Stimulated activated naive CD8-positive, alpha-beta T cell treated with anti-CD3 and anti-CD28 coated beads, Interleukin-15, Interleukin-2, amounts not matched to agents 100 U/mL and 50 U/mL, for 24 hours (primary cell): ENCODE results near the gene SLIT3.

ENCODE experiments used
- ATAC-seq: fragments of 150-1000 bp; cut with Tn5 transposase; one replicate; pipeline ENCODE4 v1.10.0; 2021
- DNase-seq: peaks from one replicate; pipeline ENCODE4 v3.0.0; 2021

The SLIT3 gene

DNA sequence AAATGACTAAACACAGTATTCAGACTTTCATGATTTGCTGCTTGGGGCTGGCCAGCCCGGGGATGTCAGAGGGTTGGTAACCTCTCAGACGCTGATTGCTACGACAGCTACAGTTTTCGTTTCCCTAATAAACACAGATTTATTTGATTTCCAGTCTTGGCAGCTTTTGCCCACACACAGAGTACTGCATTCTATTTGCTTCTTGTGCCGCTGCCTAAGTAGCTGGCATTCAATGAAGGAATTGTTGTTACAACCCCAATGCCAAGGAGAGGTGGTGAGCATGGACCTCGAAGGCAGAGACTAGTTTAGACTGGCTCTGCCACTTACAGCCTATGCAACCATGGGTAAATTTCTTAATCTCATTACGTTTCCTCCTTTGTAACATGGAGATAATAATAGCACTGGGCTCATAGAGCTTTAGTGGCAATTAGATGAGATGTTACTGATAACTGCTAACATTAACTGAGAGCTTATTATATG, 474.7 kb downstream of the SLIT3 start:
- no peak for DNase-seq
- ATAC-seq, result no peak

GRCh38 chr5:168822745-168823281, 478.1 kb downstream of the SLIT3 start:
- DNase-seq (peak; percentile 15), ATAC-seq (peak; percentile 70)

- DNase-seq, result no peak
- ATAC-seq, result peak; percentile 65
These were observed 478.6 kb downstream of the SLIT3 start for GRCh38 chr5:168822248-168822744.

GRCh38 chr5:168820874-168821273, 480.1 kb downstream of the SLIT3 start:
- no peak for DNase-seq
- ATAC-seq, result no peak

DNA sequence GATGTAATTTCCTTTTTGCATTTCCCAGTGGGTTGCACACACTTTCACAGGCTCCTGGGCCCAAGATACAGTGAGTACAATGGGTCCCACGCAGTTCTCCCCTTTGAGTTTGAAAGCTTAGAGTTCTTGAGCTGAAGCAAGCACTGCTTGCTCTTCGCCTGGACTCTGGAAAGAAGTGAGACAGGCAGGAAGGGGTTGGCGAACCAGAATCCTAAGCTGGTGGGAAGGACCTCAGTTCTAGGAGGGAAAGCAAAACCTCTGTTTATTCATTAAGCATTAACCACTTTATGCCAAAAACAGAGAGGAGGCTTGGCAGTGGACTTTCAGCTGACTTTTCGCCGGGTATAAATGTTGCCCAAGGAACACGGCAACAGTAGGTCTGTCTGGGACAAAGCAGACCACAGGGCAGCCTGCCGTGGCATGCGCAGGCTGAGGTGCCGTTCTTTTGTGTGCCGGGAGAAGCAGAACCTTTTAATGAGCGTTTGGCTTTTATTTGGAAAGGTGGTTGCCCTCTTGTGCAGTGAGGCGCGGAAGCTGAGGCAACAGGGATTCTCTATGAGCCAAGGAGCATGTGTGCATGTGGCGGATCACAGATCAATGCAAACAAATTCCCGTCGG, 481.8 kb downstream of the SLIT3 start:
- DNase-seq (no peak), ATAC-seq (no peak)

DNA sequence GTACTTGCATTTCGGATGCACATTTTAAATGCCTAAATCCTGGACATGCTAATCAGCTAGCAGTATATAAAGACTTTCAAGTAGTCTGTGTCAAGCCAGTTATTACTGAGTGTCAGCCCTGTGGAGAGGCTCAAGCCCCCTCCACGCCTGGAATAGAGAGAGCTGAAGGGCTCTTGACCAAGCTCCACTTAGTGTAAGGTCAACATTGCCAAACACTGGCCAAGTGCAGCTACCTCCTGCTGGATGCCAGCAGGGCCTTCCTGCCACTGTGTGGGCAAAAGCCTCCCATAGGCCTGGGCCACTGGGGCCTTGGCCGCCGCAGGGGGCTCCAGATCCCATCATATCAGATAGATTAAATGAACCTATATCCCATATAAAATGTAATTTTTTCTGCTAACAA, 482.4 kb downstream of the SLIT3 start:
- no peak for DNase-seq

GRCh38 chr5:168817591-168817990, 483.3 kb downstream of the SLIT3 start:
- no peak for DNase-seq
- ATAC-seq, result no peak

More for the DNA sequence above, 482.4 kb downstream of the SLIT3 start:
- no peak for ATAC-seq

DNA sequence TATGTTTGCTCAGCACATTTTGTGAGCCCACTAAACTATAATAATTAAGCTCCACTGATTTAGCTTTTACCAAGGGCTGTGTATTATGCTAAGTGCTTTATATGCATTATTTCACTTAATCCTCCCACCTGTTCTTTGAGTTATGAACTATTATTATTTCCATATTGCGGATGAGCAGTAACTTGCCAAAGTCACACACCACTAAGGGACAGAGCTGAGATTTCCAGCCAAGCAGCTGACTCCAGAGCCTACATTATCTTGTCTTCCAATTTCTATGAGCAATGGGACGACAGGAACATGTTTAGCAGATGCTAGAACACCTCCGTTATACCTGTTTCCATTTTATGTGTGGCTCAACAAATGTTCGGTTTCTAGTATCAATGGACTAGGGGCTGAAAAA, 484.3 kb downstream of the SLIT3 start:
- ATAC-seq (no peak), DNase-seq (no peak)

DNA sequence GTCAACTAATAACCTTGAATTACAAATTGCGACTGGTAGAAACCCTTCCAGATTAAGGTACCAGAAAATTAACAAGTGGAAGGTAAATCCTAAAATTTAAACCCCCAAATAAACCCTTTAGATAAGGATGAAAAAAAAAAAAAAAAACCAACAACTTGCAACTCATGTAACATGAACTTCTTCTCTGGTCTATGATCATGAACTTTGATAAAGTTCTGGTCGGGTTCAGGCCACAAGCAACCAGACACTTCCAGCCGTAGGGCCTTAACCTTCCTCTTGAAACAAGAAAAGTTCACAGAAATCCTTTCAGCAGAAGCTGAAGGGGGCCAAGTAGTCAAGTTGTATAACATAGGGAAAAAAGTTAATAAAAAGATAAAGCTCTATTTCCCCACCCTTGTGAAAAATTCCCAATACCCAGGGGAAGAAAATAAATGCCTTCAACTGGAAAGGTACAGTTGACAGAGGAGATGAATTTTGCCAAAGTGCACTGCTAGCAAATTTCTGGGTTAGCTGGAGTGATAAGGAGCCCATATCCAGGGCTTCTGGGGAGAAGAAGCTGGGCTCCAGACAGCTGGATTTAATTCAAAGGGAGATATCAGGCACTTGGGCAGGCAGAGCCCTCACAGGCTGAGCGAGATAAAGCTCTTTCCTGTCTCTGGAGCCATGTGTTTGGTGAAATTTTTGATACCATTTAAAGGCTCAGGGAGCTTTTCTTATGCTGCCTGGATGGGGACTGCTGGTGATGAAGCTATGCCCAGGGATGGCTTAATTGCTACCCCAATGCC, 487.6 kb downstream of the SLIT3 start:
- no peak for ATAC-seq

GRCh38 chr5:168810641-168811040, 490.3 kb downstream of the SLIT3 start:
- ATAC-seq (no peak), DNase-seq (no peak)

More for the DNA sequence above, 487.6 kb downstream of the SLIT3 start:
- no peak for DNase-seq

DNA sequence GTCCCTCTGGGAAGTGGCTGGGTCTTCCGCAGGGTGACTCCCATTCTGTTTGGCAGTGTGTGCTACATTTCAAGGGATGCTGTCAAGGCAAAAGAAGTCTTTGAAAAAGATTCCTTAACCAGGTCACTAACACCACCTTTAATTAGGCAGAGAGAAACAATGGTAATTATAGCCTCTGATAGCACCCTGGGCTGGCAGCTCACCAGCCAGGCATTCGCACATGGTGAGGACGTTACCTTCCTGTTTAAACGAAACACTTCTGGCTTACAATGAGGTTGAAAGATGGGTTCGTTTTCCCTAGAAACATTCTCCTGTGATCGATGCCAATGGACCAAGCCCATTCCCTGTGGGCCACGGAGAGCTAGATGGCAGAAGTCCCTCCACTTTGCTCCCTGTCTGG, 491.7 kb downstream of the SLIT3 start:
- ATAC-seq (no peak), DNase-seq (no peak)

DNA sequence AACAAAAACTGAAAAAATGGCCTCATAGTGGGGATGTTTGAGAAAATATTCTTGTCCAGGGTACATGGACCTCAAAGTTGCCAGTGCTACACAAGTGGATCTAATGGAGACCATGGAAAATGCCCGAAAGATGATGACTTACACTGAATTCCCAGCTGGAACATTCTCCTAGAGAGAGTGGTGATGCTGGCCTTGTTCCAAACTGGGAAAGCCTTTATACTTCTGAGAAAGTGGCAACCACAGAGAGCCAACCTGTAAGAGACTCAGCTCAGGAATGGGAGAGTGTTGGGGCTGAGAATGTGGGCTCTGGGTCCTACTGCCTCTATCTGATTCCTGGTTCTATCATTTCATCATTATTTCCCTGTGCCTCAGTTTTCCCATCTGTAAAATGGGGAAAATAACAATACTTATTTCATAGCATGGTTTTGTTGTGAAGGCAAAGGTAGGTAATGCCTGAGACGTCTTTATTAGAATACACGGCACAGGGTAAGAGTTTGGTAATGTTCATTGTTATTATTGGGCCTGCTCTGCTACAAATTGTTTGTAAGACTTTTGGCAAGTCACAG, 492.8 kb downstream of the SLIT3 start:
- DNase-seq, result no peak
- no peak for ATAC-seq

DNA sequence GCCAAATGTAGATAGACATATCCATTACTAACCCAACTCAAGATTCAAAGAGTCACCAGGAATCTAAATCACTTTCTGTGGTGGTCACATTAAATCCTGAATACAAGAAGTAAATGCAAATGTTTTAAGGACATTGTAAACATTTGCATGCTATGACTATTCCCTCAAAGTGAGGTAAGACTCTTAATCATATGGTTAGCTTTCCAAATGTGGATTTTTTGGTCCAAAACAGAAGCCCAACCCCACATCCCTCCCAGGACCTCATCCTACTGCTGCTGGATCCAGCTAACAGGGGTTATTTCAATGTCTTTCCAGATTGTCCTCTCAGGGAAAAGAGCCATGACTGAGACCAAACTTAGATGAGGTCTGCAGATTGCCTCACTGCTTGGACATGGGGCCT, 493.7 kb downstream of the SLIT3 start:
- DNase-seq (no peak), ATAC-seq (no peak)

DNA sequence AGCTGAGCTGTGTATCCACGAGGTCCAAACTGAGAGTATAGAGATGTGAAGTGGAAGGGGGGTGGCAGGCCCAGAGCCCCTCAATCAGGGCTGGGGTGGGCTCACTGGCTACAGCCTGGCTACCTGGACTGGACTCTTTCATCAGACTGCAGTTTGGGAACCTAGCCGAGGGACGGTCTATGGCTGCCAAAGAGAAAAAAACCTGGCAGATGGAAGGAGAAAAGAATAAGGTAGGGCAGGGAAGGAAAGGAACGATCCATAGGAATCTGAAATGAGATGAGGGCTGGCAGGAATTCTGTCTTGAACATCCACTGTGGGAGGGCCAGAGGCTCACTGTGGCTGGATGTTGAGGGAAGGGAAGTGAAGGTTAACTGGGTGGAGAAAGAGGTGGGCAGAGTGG, 497.4 kb downstream of the SLIT3 start:
- DNase-seq, result no peak
- ATAC-seq, result no peak

DNA sequence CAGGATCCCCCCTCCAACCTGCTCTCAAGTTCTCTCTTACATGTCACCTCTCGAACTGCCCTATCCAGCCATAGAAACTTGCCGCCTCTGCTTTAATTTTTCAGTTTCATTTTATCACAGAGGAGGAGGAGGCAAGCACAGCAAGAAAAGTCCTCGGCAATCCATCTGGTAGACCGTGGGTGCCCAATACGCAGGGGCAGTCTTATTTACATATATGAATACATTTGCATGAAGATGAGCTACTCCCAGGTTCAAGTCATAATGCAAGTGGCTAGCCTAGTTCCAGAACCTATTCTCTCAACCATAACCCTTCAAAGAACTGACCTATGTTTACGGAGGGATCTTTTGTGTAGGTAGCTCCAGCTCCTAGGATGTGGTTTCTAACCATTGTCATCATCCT, 498.6 kb downstream of the SLIT3 start:
- DNase-seq (peak; percentile 12), ATAC-seq (peak; percentile 70)

GRCh38 chr5:168801567-168801966, 499.4 kb downstream of the SLIT3 start:
- no peak for DNase-seq
- no peak for ATAC-seq

- ATAC-seq (no peak), DNase-seq (no peak)
These were observed 500.2 kb downstream of the SLIT3 start for GRCh38 chr5:168800701-168801100.

DNA sequence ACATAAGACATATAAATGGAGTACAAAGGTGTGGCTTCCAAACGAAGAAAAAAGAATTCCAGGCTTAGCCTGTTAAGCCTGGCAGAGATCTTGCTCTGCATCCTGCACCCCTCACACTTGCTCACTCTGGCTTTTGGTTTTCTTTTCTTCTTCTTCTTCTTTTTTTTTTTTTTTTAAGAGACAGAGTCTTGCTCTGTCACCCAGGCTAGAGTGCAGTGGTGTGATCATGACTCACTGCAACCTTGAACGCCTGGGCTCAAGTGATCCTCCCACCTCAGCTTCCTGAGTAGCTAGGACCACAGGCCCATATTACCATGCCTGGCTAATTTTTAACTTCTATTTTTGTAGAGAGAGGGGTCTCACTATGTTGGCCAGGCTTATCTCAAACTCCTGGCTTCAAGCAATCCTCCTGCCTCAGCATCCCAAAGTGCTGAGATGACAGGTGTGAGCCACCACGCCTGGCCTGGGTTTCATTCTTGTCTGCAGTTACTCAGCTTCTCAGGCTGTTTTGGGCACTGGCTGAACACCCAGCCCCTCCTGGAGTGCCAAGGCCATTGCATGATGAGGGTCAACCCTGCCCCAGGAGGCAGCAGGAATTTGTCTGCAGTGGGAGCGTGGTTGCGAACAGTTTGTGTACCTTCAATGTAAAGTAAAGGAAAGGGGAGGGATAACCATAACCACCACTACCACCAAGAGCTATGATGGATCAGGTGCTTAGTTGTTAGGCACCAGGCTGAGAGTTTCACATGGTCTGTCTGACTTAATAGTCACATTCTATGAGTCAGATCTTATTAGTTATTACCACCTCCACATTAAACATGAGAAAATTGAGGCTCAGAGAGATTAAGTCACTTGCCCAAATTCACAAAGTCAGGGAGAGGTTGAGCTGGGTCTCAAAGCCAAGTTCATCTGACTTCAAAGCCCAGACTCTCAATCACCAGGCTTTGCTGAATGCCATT, 502.6 kb downstream of the SLIT3 start:
- DNase-seq (peak; percentile 9), ATAC-seq (peak; percentile 10)

DNA sequence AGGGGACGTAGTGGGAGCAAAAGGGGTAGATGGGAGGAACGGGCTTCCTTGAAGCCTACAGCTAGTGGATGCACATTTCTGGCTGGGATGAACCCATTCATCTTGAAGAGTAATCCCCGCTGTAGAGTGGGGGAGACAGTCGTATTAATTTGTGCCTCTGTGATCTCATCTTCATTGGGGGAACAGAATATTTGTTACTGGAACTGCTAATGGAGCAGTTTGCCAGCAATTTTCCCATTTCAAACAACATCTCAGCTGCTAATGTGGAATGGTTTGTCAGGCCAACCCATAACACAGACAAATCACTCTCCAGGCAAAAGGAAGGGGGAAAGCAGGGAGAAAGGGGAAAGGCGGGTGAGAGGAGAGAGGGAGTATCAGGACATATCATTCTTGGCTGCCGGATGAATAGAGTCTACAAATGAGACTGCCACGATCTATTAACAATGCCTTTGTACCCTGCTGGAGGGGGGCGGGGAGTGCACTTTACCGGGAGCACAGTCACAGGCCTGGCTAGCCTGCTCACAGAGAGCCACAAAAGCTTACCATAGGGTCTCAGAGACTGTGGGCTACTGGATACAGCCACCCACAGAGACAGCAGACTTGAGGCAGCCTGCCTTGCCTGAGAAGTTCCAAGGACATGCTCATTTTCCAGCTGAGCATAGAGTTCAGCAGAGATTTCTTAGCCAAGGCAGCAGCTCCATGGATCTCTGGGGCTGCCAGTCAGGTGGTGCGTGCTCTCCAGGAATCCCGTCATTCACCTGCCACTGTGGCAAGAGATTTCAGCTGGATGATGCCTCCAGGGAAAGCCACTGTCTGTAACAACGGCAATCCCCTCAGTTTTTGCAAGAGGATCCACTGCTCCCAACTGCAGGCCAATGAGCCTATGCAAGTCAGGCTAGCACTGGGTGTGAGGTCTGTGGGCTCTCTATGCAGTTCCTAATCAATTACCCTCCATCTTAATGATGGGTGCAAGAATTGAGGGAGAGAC, 504.1 kb downstream of the SLIT3 start:
- ATAC-seq (no peak), DNase-seq (no peak)

GRCh38 chr5:168796000-168796399, 504.9 kb downstream of the SLIT3 start:
- DNase-seq (no peak), ATAC-seq (no peak)
